HUES64 (cell line): ENCODE data around the gene SNAI3.

ENCODE experiments used
- H3K27ac ChIP-seq: 2 replicates; pipeline ENCODE4 v1.7.0; 2013; ENCODE audit warnings: low read depth, low read length, inconsistent platforms
- H3K27me3 ChIP-seq: 2 replicates; pipeline ENCODE4 v1.6.1; 2013; ENCODE audit warnings: mild to moderate bottlenecking, low read length; ENCODE audit not compliant: insufficient read depth
- H3K36me3 ChIP-seq: 2 replicates; pipeline ENCODE4 v1.6.1; 2013; ENCODE audit warnings: mild to moderate bottlenecking, low read length; ENCODE audit not compliant: insufficient read depth
- H3K4me1 ChIP-seq: 2 replicates; pipeline ENCODE4 v1.6.1; 2013; ENCODE audit warnings: mild to moderate bottlenecking, low read length, moderate library complexity; ENCODE audit not compliant: insufficient read depth
- H3K4me3 ChIP-seq: 2 replicates; pipeline ENCODE4 v1.5.1; 2013; ENCODE audit warnings: mild to moderate bottlenecking, low read length, moderate library complexity
- H3K9ac ChIP-seq: 2 replicates; pipeline ENCODE4 v1.6.1; 2013; ENCODE audit warnings: mild to moderate bottlenecking, low read depth, low read length
- H3K9me3 ChIP-seq: 2 replicates; pipeline ENCODE4 v1.6.1; 2013; ENCODE audit warnings: low read depth, low read length; ENCODE audit not compliant: insufficient read depth
- WGBS: fragments of 150-250, 120-280 bp; methylation state at CpG from one replicate; pipeline ENCODE4 v1.1.7; 2013; ENCODE audit warnings: missing lambda C conversion rate; 5-methylcytosine and 5-hydroxymethylcytosine counted together

The SNAI3 gene

GRCh38 chr16:88694221-88695087 lies 8.1 kb upstream of the SNAI3 start:
- Histone ChIP-seq H3K4me1 (no peaks in the 10 kb centered on the region), H3K36me3 (peaks cover 28% of the 10 kb centered on the region), H3K27ac (no peak overlapping the region), H3K4me3 (no peak overlapping the region), H3K27me3 (no peaks in the 10 kb centered on the region), H3K9me3 (no peaks in the 10 kb centered on the region), H3K9ac (no peak overlapping the region)
- 91% methylated on average over 37 of the region's 37 CpGs for WGBS

GRCh38 chr16:88693420-88694177 lies 7.3 kb upstream of the SNAI3 start:
- no peak overlapping the region for H3K27ac ChIP-seq
- no peak overlapping the region for H3K4me3 ChIP-seq
- 0 out of 2 replicates have a peak, but pooled peaks cover 5% of the 10 kb centered on the region for H3K27me3 ChIP-seq
- WGBS = 92% methylated on average over 39 of the region's 39 CpGs
- H3K36me3 ChIP-seq = peaks cover 27% of the 10 kb centered on the region
- no peaks in the 10 kb centered on the region for H3K9me3 ChIP-seq
- H3K4me1 ChIP-seq = no peaks in the 10 kb centered on the region
- no peak overlapping the region for H3K9ac ChIP-seq

GRCh38 chr16:88692861-88693260 lies 6.6 kb upstream of the SNAI3 start:
- no peaks in the 10 kb centered on the region for H3K9me3 ChIP-seq
- 96% methylated on average over 10 of the region's 10 CpGs for WGBS
- H3K27ac ChIP-seq = no peak overlapping the region
- H3K4me1 ChIP-seq = no peaks in the 10 kb centered on the region
- peaks cover 12% of the 10 kb centered on the region for H3K27me3 ChIP-seq
- H3K36me3 ChIP-seq = peaks cover 19% of the 10 kb centered on the region
- no peak overlapping the region for H3K9ac ChIP-seq
- H3K4me3 ChIP-seq = no peak overlapping the region

GRCh38 chr16:88691924-88692560 lies 5.7 kb upstream of the SNAI3 start:
- Histone ChIP-seq H3K9me3 (no peaks in the 10 kb centered on the region), H3K9ac (no peak overlapping the region), H3K36me3 (peaks cover 12% of the 10 kb centered on the region), H3K27me3 (peaks cover 20% of the 10 kb centered on the region), H3K4me3 (no peak overlapping the region), H3K4me1 (no peaks in the 10 kb centered on the region), H3K27ac (no peak overlapping the region)
- WGBS = 92% methylated on average over 26 of the region's 26 CpGs

GRCh38 chr16:88691129-88691813 lies 5.0 kb upstream of the SNAI3 start:
- H3K4me1 ChIP-seq = no peaks in the 10 kb centered on the region
- no peak overlapping the region for H3K9ac ChIP-seq
- H3K4me3 ChIP-seq = no peak overlapping the region
- 89% methylated on average over 33 of the region's 33 CpGs for WGBS
- H3K9me3 ChIP-seq = no peaks in the 10 kb centered on the region
- peaks cover 26% of the 10 kb centered on the region for H3K27me3 ChIP-seq
- H3K27ac ChIP-seq = no peak overlapping the region
- H3K36me3 ChIP-seq = 0 out of 2 replicates have a peak, but pooled peaks cover 6% of the 10 kb centered on the region

- WGBS = 84% methylated on average over 21 of the region's 21 CpGs
- peaks cover under 1% of the 10 kb centered on the region for H3K4me1 ChIP-seq
Measured at GRCh38 chr16:88690341-88691128, 4.2 kb upstream of the SNAI3 start.

GRCh38 chr16:88688013-88688778 lies 1.9 kb upstream of the SNAI3 start:
- 55% methylated on average over 28 of the region's 28 CpGs for WGBS
- peaks cover 49% of the 10 kb centered on the region for H3K27me3 ChIP-seq
- no peaks in the 10 kb centered on the region for H3K9me3 ChIP-seq
- H3K4me3 ChIP-seq = no peak overlapping the region
- no peaks in the 10 kb centered on the region for H3K36me3 ChIP-seq
- H3K4me1 ChIP-seq = peaks cover 4% of the 10 kb centered on the region
- H3K27ac ChIP-seq = no peak overlapping the region
- H3K9ac ChIP-seq = no peak overlapping the region

More at GRCh38 chr16:88690341-88691128, 4.2 kb upstream of the SNAI3 start:
- Histone ChIP-seq H3K4me3 (no peak overlapping the region), H3K36me3 (no peaks in the 10 kb centered on the region), H3K27ac (no peak overlapping the region), H3K27me3 (peaks cover 33% of the 10 kb centered on the region), H3K9ac (no peak overlapping the region), H3K9me3 (no peaks in the 10 kb centered on the region)

- Histone ChIP-seq H3K9ac (no peak overlapping the region), H3K4me1 (peaks cover 4% of the 10 kb centered on the region), H3K4me3 (no peak overlapping the region), H3K36me3 (no peaks in the 10 kb centered on the region), H3K9me3 (no peaks in the 10 kb centered on the region), H3K27ac (no peak overlapping the region), H3K27me3 (peaks cover 49% of the 10 kb centered on the region)
- 55% methylated on average over 2 of the region's 3 CpGs for WGBS
Measured at GRCh38 chr16:88687676-88688012, 1.3 kb upstream of the SNAI3 start.

GRCh38 chr16:88687254-88687576 lies 908 bp upstream of the SNAI3 start:
- no peak overlapping the region for H3K9ac ChIP-seq
- no peaks in the 10 kb centered on the region for H3K9me3 ChIP-seq
- no peaks in the 10 kb centered on the region for H3K36me3 ChIP-seq
- no peak overlapping the region for H3K27ac ChIP-seq
- H3K27me3 ChIP-seq = peaks cover 49% of the 10 kb centered on the region
- peaks cover 4% of the 10 kb centered on the region for H3K4me1 ChIP-seq
- WGBS = 75% methylated on average over 10 of the region's 10 CpGs
- no peak overlapping the region for H3K4me3 ChIP-seq

GRCh38 chr16:88686062-88686438 lies 257 bp downstream of the SNAI3 start:
- peaks cover 49% of the 10 kb centered on the region for H3K27me3 ChIP-seq
- under 1% methylated on average over 25 of the region's 25 CpGs for WGBS
- H3K9me3 ChIP-seq = no peaks in the 10 kb centered on the region
- no peaks in the 10 kb centered on the region for H3K36me3 ChIP-seq
- no peak overlapping the region for H3K27ac ChIP-seq
- peaks cover 4% of the 10 kb centered on the region for H3K4me1 ChIP-seq
- peak overlapping the region; percentile 68; the same call in 1 of the 2 replicates for H3K9ac ChIP-seq
- peak overlapping the region; percentile 78 for H3K4me3 ChIP-seq
